Parathyroid adenoma (tissue), 2 donors: ENCODE data around the gene SLC5A10.

Experiments
- H2AFZ ChIP-seq: fragments of 300-600 bp; sonication (generic); one replicate; pipeline ENCODE4 v1.7.0; 2017; ENCODE audit warnings: antibody characterized with exemption, mild to moderate bottlenecking
- H3K27ac ChIP-seq: fragments of 300-600 bp; sonication (generic); one replicate; pipeline ENCODE4 v1.7.0; 2017
- H3K27me3 ChIP-seq: fragments of 300-600 bp; sonication (generic); one replicate; pipeline ENCODE4 v1.7.0; 2017; ENCODE audit warnings: low read length; ENCODE audit not compliant: control insufficient read depth, insufficient read depth
- H3K36me3 ChIP-seq: fragments of 300-600 bp; sonication (generic); one replicate; pipeline ENCODE4 v1.7.0; 2017; ENCODE audit warnings: low read length; ENCODE audit not compliant: control insufficient read depth, insufficient read depth
- H3K4me1 ChIP-seq: fragments of 300-600 bp; sonication (generic); one replicate; pipeline ENCODE4 v1.7.0; 2017; ENCODE audit warnings: control low read depth
- H3K4me2 ChIP-seq: fragments of 300-600 bp; sonication (generic); one replicate; pipeline ENCODE4 v1.7.0; 2017; ENCODE audit warnings: low read length
- H3K4me3 ChIP-seq: fragments of 300-600 bp; sonication (generic); one replicate; pipeline ENCODE4 v1.7.0; 2017; ENCODE audit warnings: low read depth, low read length
- H3K79me2 ChIP-seq: fragments of 300-600 bp; sonication (generic); one replicate; pipeline ENCODE4 v1.7.0; 2017; ENCODE audit warnings: control low read depth
- H3K9ac ChIP-seq: fragments of 300-600 bp; sonication (generic); one replicate; pipeline ENCODE4 v1.7.0; 2017; ENCODE audit warnings: mild to moderate bottlenecking
- H3K9me3 ChIP-seq: fragments of 300-600 bp; sonication (generic); one replicate; pipeline ENCODE4 v1.7.0; 2017; ENCODE audit warnings: low read length; ENCODE audit not compliant: control insufficient read depth
- TF ChIP-seq, protein P1 (sequence below): fragments of 300-600 bp; sonication (generic); IDR thresholded peaks from one replicate; pipeline ENCODE4 v1.7.0; 2017; ENCODE audit warnings: antibody characterized with exemption, mild to moderate bottlenecking
- donor health status: primary hyperparathyroidism.

The SLC5A10 gene

DNA sequence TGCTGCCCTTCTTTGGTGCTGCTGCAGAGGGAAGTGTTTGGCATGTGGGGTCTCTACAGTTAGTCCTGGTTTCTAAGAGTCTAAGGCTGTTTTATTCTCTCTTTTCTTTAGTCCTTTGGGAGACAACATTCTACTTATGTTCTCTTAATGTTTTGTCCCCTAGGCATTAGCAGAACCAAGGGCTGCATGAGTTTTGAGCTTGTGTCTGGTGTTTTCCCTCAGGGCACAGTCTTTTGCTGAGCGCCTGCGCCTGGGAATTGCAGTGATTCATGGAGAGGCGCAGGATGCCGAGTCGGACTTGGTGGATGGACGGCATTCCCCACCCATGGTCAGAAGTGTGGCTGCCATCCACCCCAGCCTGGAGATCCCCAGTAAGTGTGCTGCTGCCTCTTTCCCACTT, 41.1 kb upstream of the SLC5A10 start:
- TF ChIP-seq, protein P1, sequence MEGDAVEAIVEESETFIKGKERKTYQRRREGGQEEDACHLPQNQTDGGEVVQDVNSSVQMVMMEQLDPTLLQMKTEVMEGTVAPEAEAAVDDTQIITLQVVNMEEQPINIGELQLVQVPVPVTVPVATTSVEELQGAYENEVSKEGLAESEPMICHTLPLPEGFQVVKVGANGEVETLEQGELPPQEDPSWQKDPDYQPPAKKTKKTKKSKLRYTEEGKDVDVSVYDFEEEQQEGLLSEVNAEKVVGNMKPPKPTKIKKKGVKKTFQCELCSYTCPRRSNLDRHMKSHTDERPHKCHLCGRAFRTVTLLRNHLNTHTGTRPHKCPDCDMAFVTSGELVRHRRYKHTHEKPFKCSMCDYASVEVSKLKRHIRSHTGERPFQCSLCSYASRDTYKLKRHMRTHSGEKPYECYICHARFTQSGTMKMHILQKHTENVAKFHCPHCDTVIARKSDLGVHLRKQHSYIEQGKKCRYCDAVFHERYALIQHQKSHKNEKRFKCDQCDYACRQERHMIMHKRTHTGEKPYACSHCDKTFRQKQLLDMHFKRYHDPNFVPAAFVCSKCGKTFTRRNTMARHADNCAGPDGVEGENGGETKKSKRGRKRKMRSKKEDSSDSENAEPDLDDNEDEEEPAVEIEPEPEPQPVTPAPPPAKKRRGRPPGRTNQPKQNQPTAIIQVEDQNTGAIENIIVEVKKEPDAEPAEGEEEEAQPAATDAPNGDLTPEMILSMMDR = no peak
- no peak overlapping the region for H2AFZ ChIP-seq
- H3K27me3 ChIP-seq = no peaks in the 10 kb centered on the region
- no peak overlapping the region for H3K4me3 ChIP-seq
- no peak overlapping the region for H3K27ac ChIP-seq
- peaks cover 6% of the 10 kb centered on the region for H3K79me2 ChIP-seq
- H3K9me3 ChIP-seq = no peaks in the 10 kb centered on the region
- H3K4me1 ChIP-seq = no peaks in the 10 kb centered on the region
- no peaks in the 10 kb centered on the region for H3K36me3 ChIP-seq
- H3K4me2 ChIP-seq = no peak overlapping the region
- no peak overlapping the region for H3K9ac ChIP-seq

DNA sequence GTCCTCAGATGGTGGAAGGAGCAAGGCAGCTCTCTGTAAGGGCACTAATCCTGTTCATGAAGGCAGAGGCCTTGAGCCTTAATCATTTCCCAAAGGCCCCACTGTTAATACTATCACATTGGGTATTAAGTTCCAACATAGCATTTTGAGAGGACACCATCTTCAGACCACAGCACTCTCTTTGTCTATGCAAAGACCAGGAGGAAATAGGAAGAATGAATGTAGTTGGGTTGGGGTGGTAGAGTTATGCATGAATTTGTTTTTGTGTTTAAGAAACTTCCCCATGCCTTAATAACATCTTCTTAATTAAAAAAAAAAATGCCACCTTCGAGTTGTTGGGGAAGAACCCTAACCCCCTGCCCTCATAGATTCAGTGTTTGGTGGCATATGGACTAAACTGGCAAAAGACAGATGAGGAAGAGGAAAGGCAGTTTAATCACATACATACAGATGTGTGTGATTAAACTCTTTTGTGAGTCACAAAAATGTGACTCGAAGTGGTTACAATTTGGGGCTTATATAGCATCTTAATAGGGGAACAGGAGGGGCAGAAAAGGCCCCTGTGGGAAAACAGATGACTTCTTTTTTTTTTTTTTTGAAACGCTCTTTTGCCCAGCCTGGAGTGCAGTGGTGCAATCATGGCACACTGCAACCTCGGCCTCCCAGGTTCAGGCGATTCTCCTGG, 35.0 kb upstream of the SLC5A10 start:
- Histone ChIP-seq H2AFZ (no peak overlapping the region), H3K27me3 (no peaks in the 10 kb centered on the region), H3K4me3 (no peak overlapping the region), H3K9me3 (no peaks in the 10 kb centered on the region), H3K9ac (no peak overlapping the region), H3K36me3 (no peaks in the 10 kb centered on the region), H3K27ac (no peak overlapping the region), H3K4me2 (no peak overlapping the region), H3K79me2 (peaks cover 11% of the 10 kb centered on the region), H3K4me1 (no peaks in the 10 kb centered on the region)
- TF ChIP-seq, protein P1 = no peak

DNA sequence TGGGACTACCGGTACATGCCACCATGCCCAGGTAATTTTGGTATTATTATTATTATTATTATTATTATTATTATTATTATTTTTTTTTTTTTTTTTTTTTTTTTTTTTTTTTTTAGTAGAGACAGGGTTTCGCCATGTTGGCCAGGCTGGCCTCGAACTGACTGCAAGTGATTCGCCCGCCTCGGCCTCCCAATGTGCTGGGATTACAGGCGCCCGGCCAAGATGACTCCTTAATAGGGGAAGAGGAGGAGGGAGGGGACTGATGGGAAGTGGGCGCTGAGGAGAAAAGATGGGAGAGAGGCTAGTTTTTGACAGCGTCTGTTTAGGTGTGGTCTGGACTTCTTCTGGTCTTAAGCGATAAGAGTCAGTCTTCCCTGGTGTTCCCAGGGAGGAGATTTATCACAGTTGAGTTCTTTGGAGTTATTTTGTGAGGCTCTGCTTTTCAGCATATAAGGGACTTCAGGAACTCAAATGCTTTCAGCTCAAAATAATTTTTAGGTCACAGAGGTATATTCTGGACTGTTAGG, 34.4 kb upstream of the SLC5A10 start:
- TF ChIP-seq, protein P1 = no peak
- Histone ChIP-seq H3K36me3 (no peaks in the 10 kb centered on the region), H3K4me3 (no peak overlapping the region), H2AFZ (no peak overlapping the region), H3K27ac (no peak overlapping the region), H3K79me2 (peaks cover 9% of the 10 kb centered on the region), H3K9me3 (no peaks in the 10 kb centered on the region), H3K4me1 (no peaks in the 10 kb centered on the region), H3K27me3 (no peaks in the 10 kb centered on the region), H3K9ac (no peak overlapping the region), H3K4me2 (no peak overlapping the region)

DNA sequence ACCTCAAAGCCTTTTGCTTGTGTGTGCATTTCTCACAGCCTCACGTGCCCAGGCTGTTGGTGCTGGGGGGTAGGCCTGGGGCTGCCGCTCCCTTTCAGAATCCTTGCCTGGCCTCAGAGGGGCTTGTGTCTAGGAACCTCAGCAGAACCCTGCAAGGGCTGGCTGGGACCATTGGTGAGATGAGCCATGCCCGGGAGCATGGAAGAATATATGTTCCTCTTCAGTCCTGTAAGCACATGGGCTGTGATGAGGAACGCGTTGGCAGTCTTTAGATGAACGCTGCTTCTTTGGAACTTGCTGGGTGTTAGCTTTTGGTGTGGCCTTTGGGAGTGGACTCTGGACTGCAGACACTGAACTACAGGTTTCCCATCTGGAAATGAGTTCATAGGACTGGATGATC, 32.0 kb upstream of the SLC5A10 start:
- H3K9ac ChIP-seq = no peak overlapping the region
- H3K79me2 ChIP-seq = peaks cover 12% of the 10 kb centered on the region
- H3K4me3 ChIP-seq = no peak overlapping the region
- H3K9me3 ChIP-seq = no peaks in the 10 kb centered on the region
- H2AFZ ChIP-seq = no peak overlapping the region
- no peaks in the 10 kb centered on the region for H3K4me1 ChIP-seq
- no peaks in the 10 kb centered on the region for H3K27me3 ChIP-seq
- no peaks in the 10 kb centered on the region for H3K36me3 ChIP-seq
- no peak overlapping the region for H3K4me2 ChIP-seq
- TF ChIP-seq, protein P1 = no peak
- no peak overlapping the region for H3K27ac ChIP-seq

DNA sequence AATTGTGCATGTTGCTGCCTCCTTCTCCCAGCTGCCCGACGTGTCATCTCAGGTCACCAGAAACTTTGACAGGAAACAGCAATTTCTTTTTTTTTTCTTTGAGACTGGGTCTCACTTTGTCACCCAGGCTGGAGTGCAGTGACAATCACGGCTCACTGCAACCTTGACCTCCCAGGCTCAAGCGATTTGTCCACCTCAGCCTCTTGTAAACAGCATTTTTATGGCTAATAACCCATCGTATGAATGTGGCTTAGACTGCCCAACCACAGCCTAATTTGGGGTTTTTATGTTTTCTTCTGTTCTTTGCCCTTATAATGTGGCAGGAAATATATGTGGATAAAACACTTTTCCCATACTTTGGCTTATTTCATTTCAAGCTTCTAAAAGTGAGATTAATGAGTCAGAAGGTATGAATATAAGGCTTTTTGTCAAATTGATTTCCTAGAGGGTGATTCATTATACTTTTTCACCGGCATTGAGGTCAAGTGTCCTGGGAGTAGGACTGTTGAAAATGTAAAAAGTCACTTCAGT, 31.0 kb upstream of the SLC5A10 start:
- Histone ChIP-seq H3K27ac (no peak overlapping the region), H2AFZ (no peak overlapping the region), H3K4me3 (no peak overlapping the region), H3K9ac (no peak overlapping the region), H3K4me2 (peak overlapping the region; percentile 3), H3K9me3 (no peaks in the 10 kb centered on the region), H3K4me1 (no peaks in the 10 kb centered on the region), H3K36me3 (no peaks in the 10 kb centered on the region), H3K79me2 (peaks cover 13% of the 10 kb centered on the region), H3K27me3 (no peaks in the 10 kb centered on the region)
- TF ChIP-seq, protein P1 = no peak
